GM19463 (cell line): ENCODE measurements around the gene EWSR1.

Experiments used
- ATAC-seq: cut with Tn5 transposase; IDR thresholded peaks from one replicate; pipeline ENCODE4 v1.9.1; 2021; ENCODE audit warnings: mild to moderate bottlenecking, moderate library complexity; ENCODE audit not compliant: unreplicated experiment

The EWSR1 gene

GRCh38 chr22:29302402-29302680 lies 34.3 kb downstream of the EWSR1 start:
- ATAC-seq: no peak

GRCh38 chr22:29302681-29303465 lies 34.8 kb downstream of the EWSR1 start:
- no peak for ATAC-seq

- ATAC-seq: no peak
Observed at GRCh38 chr22:29305836-29306174, 37.7 kb downstream of the EWSR1 start.

GRCh38 chr22:29306175-29306834 lies 38.2 kb downstream of the EWSR1 start, which contains the start of gene GAS2L1:
TSS of gene GAS2L1 (plus strand) at chr22:29306650. CDS start at chr22:29308106, 1,456 bp downstream.
- ATAC-seq: no peak

- ATAC-seq: no peak
Observed at GRCh38 chr22:29306835-29307595, 38.9 kb downstream of the EWSR1 start.

GRCh38 chr22:29307596-29308147 lies 39.6 kb downstream of the EWSR1 start:
- ATAC-seq: no peak

- ATAC-seq: no peak
Observed at GRCh38 chr22:29308148-29308790, 40.2 kb downstream of the EWSR1 start.

GRCh38 chr22:29308791-29309262 lies 40.8 kb downstream of the EWSR1 start:
- no peak for ATAC-seq

- ATAC-seq: no peak
Observed at GRCh38 chr22:29309332-29310064, 41.4 kb downstream of the EWSR1 start.

GRCh38 chr22:29310065-29310862 lies 42.2 kb downstream of the EWSR1 start:
- ATAC-seq: no peak

GRCh38 chr22:29310863-29311339 lies 42.8 kb downstream of the EWSR1 start:
- ATAC-seq: no peak

- ATAC-seq: no peak
Observed at GRCh38 chr22:29311464-29312217, 43.6 kb downstream of the EWSR1 start.

- no peak for ATAC-seq
Observed at GRCh38 chr22:29312218-29313125, 44.4 kb downstream of the EWSR1 start.

- no peak for ATAC-seq
Observed at GRCh38 chr22:29313126-29313575, 45.1 kb downstream of the EWSR1 start.

- ATAC-seq: no peak
Observed at GRCh38 chr22:29313576-29314466, 45.8 kb downstream of the EWSR1 start.

- ATAC-seq: no peak
Observed at GRCh38 chr22:29314537-29315285, 46.6 kb downstream of the EWSR1 start.
